ENCODE results near the gene PPT2. TPM values are rescaled to one million over a fixed set of nuclear protein-coding genes. Genes with fewer than 3 reads are reported as not detected.

PPT2 gene
- total RNA-seq, 3 donors from 2014 or later = 16.8 to 37.2 (median 34.4) TPM

DNA sequence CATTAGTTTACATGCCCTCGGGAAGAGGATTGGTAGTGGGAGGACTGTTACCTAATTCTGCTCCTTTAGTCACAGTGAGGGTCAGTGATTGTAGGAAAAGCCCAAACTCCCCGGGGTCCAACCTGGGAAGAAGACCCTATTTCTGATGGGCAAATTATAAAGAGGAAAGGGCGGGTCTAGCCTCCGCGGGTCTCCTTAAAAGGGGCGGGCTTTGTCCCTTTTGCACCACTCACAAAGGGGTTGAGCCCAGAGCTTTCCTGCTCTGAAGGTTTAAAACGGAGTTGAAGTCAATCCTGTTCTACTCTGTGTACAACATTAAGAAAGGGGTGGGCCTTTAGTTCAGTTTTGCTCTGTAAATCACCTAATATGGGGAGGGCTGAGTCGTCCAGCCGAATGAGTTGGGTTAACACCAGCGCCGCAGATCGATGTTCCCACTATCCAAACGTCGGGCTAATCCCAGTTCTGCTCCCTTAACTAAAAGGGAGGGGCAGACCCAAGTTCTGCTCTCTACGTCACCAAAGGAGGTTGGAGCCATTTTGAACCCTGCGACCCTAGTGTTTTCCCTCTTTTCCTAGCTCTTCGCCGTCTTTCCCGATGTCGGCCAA is 23.3 kb downstream of the PPT2 start:
- H3K4me1 ChIP-seq (ENCODE audit: low read depth) = peaks cover 40% of the 10 kb centered on the region

DNA sequence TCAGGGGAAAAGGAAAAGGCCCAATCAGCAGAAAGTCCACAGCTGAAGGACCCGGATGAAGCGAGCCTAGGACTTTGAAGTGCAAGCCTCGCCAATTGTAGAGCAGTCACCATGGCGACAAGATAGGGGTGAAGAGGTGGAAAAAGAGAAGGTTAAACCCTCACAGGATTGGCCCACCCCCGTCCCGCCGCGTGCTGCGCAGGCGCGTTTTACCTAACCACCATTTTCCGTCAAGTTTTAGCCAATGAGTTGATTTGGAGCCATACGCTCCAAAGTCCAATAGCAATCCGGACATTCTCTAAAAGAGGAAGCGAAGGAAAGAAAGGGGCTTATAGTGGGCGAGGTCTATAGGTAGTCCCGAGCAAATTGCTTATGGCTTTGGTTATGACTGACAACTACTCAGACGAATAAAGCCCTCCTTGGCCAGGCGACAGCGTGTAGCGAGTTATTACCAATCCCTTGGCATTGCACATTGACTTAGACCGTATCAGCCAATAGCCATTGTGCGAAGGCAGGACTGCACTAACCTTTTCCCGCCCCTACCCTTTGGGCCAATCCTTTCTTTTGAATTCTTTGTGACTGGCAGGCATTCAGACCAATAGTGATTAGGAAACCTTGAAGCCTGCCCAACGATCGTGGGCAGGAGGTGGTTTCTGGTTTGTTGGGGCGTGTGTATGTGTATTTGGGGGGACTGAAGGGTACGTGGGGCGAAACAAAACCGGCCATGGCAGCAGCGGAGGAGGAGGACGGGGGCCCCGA is 24.0 kb downstream of the PPT2 start, which contains the start of gene RNF5:
RNF5 (plus strand) TSS at position 618 of the 759 bp plus-strand sequence; CDS start at position 725, 107 bp downstream.
- intact Hi-C loops (cut with DNase I, micrococcal nuclease) = no loop called here
- Histone ChIP-seq H3K9me3 (no peaks in the 10 kb centered on the region), H3K4me3 (peak within 1 kb of the TSS; percentile 25), H3K36me3 (ENCODE audit: low read depth) (peaks cover 4% of the 10 kb centered on the region), H3K4me1 (ENCODE audit: low read depth) (peaks cover 40% of the 10 kb centered on the region)
- peak; percentile 91 to 98 (median 94) for DNase-seq
- ATAC-seq = peak; percentile 83
- TF ChIP-seq, protein P1, sequence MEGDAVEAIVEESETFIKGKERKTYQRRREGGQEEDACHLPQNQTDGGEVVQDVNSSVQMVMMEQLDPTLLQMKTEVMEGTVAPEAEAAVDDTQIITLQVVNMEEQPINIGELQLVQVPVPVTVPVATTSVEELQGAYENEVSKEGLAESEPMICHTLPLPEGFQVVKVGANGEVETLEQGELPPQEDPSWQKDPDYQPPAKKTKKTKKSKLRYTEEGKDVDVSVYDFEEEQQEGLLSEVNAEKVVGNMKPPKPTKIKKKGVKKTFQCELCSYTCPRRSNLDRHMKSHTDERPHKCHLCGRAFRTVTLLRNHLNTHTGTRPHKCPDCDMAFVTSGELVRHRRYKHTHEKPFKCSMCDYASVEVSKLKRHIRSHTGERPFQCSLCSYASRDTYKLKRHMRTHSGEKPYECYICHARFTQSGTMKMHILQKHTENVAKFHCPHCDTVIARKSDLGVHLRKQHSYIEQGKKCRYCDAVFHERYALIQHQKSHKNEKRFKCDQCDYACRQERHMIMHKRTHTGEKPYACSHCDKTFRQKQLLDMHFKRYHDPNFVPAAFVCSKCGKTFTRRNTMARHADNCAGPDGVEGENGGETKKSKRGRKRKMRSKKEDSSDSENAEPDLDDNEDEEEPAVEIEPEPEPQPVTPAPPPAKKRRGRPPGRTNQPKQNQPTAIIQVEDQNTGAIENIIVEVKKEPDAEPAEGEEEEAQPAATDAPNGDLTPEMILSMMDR (IDR thresholded peaks at IDR 0.05) = no peak

More for the DNA sequence above, 23.3 kb downstream of the PPT2 start:
- peak overlapping the region; percentile 25 for H3K4me3 ChIP-seq
- no peaks in the 10 kb centered on the region for H3K9me3 ChIP-seq
- H3K36me3 ChIP-seq (ENCODE audit: low read depth) = peaks cover 4% of the 10 kb centered on the region
- TF ChIP-seq, protein P1 (IDR thresholded peaks at IDR 0.05) = no peak
- DNase-seq = no peak
- peak; percentile 5 for ATAC-seq
- intact Hi-C loops (cut with DNase I, micrococcal nuclease) = no loop called here

DNA sequence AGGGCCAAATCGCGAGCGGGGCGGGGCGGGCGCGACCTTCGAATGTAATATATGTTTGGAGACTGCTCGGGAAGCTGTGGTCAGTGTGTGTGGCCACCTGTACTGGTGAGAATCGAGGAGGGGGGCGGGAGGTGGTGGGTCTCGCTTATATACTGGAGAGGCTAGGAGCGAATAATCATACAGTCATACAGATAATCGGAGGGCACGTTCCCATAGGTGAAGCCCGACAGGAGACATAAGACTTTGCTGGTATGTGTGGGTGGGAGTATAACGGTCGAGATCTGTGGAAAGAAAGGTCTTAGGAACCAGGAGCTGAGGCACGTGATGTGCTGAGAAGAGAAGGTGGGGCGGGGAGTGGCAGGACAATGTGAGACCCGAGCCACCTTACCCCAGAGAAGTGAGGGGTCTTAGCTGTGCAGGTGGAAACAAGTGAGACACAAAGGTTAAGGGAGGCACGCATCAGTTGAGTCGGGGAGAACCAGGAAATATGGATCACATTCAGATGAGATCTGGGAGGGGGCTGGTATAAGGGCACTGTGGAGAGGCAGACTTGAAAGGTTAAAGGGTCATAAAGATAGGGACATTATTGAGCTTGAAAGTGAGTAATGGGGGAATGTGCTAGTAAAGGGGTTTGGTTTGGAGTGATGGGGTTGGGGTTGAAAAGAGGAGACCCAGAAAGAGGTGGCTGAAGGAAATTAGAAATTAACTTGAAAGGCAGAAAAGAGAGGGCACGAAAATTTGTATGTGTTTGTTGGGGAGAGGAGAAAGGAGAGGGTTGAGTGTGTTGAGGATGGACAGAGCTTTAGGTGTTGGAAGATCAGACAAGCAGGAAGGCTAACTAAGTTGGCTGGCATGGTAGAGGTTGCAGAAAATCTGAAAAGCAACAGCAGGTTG is 24.9 kb downstream of the PPT2 start:
- no peaks in the 10 kb centered on the region for H3K9me3 ChIP-seq
- peaks cover 40% of the 10 kb centered on the region for H3K4me1 ChIP-seq (ENCODE audit: low read depth)
- DNase-seq (no peak), ATAC-seq (no peak)
- H3K4me3 ChIP-seq = peak overlapping the region; percentile 25
- H3K36me3 ChIP-seq (ENCODE audit: low read depth) = peaks cover 4% of the 10 kb centered on the region
- intact Hi-C loops (cut with DNase I, micrococcal nuclease) = no loop called here
- TF ChIP-seq, protein P1 (IDR thresholded peaks at IDR 0.05) = no peak

DNA sequence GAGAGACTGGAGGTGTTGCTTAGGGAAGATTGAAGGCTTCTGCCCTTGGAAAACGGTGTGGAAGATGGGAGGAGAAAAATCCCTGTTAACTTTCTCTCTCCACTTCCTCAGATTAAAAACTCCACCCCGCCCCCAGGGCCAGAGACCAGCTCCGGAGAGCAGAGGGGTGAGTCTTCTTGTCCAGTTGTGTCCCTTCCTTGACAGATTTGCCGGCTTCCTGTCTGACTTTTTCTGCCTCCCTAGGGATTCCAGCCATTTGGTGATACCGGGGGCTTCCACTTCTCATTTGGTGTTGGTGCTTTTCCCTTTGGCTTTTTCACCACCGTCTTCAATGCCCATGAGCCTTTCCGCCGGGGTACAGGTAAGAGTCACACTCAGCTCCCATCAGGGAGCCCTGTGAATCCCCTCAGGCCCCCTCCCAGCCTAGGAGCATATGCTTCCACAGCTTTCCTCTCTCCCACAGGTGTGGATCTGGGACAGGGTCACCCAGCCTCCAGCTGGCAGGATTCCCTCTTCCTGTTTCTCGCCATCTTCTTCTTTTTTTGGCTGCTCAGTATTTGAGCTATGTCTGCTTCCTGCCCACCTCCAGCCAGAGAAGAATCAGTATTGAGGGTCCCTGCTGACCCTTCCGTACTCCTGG is 25.9 kb downstream of the PPT2 start:
- TF ChIP-seq, protein P1 (IDR thresholded peaks at IDR 0.05) = no peak
- peaks cover 4% of the 10 kb centered on the region for H3K36me3 ChIP-seq (ENCODE audit: low read depth)
- no peaks in the 10 kb centered on the region for H3K9me3 ChIP-seq
- intact Hi-C loops (cut with DNase I, micrococcal nuclease) = no loop called here
- ATAC-seq = no peak
- peaks cover 38% of the 10 kb centered on the region for H3K4me1 ChIP-seq (ENCODE audit: low read depth)
- peak in 1 of 3 donors; percentile 16 for DNase-seq
- H3K4me3 ChIP-seq = no peak overlapping the region

DNA sequence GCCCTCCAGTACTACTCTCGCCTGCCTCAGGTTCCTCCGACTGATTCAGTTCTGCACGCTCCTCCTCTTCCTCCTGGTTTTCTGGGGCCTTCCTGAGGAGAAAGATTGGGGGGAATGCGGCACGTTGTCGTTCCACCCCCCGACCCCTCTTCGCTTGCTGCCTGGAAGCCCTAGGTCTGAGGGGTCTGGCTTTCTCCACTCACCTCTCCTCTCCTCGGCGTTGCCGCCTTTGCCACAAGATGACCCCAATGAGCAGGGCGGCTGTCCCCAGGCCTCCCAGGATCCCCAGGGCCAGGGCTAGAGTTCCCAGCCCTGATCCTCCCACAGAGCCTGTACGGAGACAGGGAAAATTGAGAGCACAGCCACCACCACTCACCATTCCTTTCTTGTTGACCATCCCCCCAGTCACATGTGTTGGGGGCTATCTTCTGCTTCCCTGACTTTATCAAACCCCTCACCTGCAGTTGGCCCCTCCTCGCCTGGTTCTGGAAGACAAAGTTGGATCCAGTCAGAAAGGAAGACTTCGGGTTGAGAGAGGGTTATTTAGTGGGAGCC is 27.3 kb downstream of the PPT2 start:
- ATAC-seq (no peak), DNase-seq (no peak)
- Histone ChIP-seq H3K4me3 (no peak overlapping the region), H3K36me3 (ENCODE audit: low read depth) (peaks cover 4% of the 10 kb centered on the region), H3K4me1 (ENCODE audit: low read depth) (peaks cover 33% of the 10 kb centered on the region), H3K9me3 (no peaks in the 10 kb centered on the region)
- intact Hi-C loops (cut with DNase I, micrococcal nuclease) = no loop called here
- TF ChIP-seq, protein P1 (IDR thresholded peaks at IDR 0.05) = no peak

Measured in mucosa of descending colon (tissue), 3 donors.